Left ventricle myocardium inferior (tissue), 1 donor: ENCODE results near the gene EFEMP2. TPM values are rescaled to one million over a fixed set of nuclear protein-coding genes. Genes with fewer than 3 reads are reported as not detected.

Experiments
- DNase-seq: peaks from one replicate; pipeline ENCODE4 v3.0.0-alpha.2; 2020
- H3K27ac ChIP-seq: fragments of 200-600 bp; replicated peaks from 2 replicates; pipeline ENCODE4 v1.8.0; 2021
- H3K27me3 ChIP-seq: fragments of 200-600 bp; 2 replicates; pipeline ENCODE4 v1.8.0; 2021; ENCODE audit warnings: low read depth
- H3K36me3 ChIP-seq: fragments of 200-600 bp; 2 replicates; pipeline ENCODE4 v1.8.0; 2021
- H3K4me1 ChIP-seq: fragments of 200-600 bp; 2 replicates; pipeline ENCODE4 v1.8.0; 2021
- H3K4me3 ChIP-seq: fragments of 200-600 bp; 2 replicates; pipeline ENCODE4 v1.8.0; 2021; ENCODE audit warnings: mild to moderate bottlenecking, moderate library complexity
- H3K9me3 ChIP-seq: fragments of 200-600 bp; replicated peaks from 2 replicates; pipeline ENCODE4 v1.8.0; 2021
- intact Hi-C: fragments of 100-400 bp; cut with micrococcal nuclease; formaldehyde crosslinking; loops from one replicate; pipeline ENCODE4 v1.11.0; 2022
- total RNA-seq: library from RNA; stranded (reverse); fragmentation: NEBNext Ultra II Directional; extraction: Animal tissue kit (Norgen Biotek cat#: 25700); gene quantifications from one replicate; pipeline ENCODE4 v1.2.1, GENCODE V29; 2021
- TF ChIP-seq, protein P1 (sequence below): fragments of 200-600 bp; IDR thresholded peaks from 2 replicates; pipeline ENCODE4 v1.8.0; 2021; ENCODE audit warnings: antibody characterized with exemption, mild to moderate bottlenecking, borderline replicate concordance
- donor health status: DM: no; HTN: yes; CAD: no; lungs with severe emphysema.

Gene EFEMP2
- total RNA-seq, 1 donor from 2014 or later = 85.1 TPM

DNA sequence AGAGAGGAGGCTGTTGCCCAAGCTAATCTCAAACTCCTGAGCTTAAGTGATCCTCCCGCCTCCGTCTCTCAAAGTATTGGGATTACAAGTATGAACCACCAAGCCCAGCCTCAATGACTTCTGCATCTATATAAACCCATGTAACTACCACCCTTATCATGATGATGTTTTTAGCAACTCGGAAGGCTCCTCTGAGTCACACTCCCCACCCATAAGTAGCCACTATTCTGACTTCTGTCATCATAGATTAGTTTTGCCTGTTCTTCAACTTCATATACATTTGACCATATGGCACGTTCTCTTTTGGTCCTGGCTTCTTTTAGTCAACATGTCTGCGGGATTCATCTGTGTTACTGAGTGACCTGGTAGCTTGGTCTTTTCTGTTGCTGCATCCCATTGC is 34.0 kb upstream of the EFEMP2 start:
- Histone ChIP-seq H3K27me3 (peaks cover 21% of the 10 kb centered on the region), H3K4me3 (no peak overlapping the region), H3K27ac (no peak overlapping the region), H3K36me3 (no peaks in the 10 kb centered on the region), H3K4me1 (peaks cover 6% of the 10 kb centered on the region), H3K9me3 (no peaks in the 10 kb centered on the region)
- no peak for DNase-seq
- intact Hi-C loops = no loop called here
- TF ChIP-seq, protein P1, sequence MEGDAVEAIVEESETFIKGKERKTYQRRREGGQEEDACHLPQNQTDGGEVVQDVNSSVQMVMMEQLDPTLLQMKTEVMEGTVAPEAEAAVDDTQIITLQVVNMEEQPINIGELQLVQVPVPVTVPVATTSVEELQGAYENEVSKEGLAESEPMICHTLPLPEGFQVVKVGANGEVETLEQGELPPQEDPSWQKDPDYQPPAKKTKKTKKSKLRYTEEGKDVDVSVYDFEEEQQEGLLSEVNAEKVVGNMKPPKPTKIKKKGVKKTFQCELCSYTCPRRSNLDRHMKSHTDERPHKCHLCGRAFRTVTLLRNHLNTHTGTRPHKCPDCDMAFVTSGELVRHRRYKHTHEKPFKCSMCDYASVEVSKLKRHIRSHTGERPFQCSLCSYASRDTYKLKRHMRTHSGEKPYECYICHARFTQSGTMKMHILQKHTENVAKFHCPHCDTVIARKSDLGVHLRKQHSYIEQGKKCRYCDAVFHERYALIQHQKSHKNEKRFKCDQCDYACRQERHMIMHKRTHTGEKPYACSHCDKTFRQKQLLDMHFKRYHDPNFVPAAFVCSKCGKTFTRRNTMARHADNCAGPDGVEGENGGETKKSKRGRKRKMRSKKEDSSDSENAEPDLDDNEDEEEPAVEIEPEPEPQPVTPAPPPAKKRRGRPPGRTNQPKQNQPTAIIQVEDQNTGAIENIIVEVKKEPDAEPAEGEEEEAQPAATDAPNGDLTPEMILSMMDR = no peak

DNA sequence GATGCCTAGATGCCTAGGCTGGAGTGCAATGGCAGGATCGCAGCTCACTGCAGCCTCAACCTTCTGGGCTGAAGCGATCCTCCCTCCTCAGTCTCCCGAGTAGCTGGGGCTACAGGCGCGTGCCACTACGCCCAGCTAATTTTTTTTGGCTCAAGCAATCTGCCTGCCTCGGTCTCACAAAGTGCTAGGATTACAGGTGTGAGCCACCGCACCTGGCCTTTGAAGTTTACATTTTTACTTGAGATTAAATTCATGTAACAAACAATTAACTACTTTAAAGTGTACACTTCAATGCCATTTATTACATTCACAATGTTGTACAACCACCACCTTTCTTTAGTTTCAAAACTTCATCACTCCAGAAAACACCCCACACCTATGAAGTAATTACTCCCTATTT is 31.1 kb upstream of the EFEMP2 start:
- TF ChIP-seq, protein P1 = no peak
- H3K4me3 ChIP-seq = no peak overlapping the region
- no peak overlapping the region for H3K27ac ChIP-seq
- H3K4me1 ChIP-seq = peaks cover 22% of the 10 kb centered on the region
- H3K9me3 ChIP-seq = no peaks in the 10 kb centered on the region
- no peaks in the 10 kb centered on the region for H3K36me3 ChIP-seq
- peaks cover 28% of the 10 kb centered on the region for H3K27me3 ChIP-seq
- no peak for DNase-seq
- intact Hi-C loops = no loop called here

DNA sequence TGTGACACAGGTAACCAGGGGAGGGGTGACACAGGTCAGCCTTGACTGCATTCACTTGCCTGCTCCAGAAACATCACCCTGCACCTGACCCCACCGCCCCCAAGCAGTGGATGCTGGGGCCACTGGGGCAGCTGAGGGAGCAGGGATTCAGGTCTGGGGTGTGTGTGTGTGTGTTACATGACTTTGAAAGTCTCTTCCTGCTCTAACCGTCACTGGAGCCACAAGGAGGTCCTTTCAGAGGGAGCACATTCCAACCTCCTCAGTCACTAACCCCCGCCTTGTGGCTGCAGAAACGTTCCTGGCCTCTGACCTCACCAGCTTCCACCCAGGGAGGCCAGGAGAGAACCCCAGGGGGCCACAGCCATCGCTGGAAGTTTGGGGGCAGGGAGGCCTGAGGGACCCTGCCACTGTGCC is 30.5 kb upstream of the EFEMP2 start:
- Histone ChIP-seq H3K9me3 (no peaks in the 10 kb centered on the region), H3K4me3 (no peak overlapping the region), H3K27me3 (peaks cover 22% of the 10 kb centered on the region), H3K27ac (no peak overlapping the region), H3K4me1 (peaks cover 25% of the 10 kb centered on the region), H3K36me3 (no peaks in the 10 kb centered on the region)
- no peak for DNase-seq
- intact Hi-C loops = no loop called here
- TF ChIP-seq, protein P1 = no peak

DNA sequence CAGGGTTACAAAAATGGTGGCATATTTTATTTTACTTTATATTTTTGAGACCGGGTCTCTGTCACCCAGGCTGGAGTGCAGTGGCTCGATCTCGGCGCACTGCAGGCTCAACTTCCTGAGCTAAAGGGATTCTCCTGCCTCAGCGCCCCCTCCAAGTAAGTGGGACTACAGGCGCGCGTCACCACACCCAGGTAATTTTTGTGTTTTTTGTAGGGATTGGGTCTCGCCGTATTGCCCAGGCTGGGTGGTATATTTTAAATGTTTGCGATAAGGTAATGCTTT is 28.2 kb upstream of the EFEMP2 start:
- Histone ChIP-seq H3K4me3 (peak overlapping the region; percentile 79), H3K36me3 (no peaks in the 10 kb centered on the region)
- intact Hi-C loops = no loop called here

DNA sequence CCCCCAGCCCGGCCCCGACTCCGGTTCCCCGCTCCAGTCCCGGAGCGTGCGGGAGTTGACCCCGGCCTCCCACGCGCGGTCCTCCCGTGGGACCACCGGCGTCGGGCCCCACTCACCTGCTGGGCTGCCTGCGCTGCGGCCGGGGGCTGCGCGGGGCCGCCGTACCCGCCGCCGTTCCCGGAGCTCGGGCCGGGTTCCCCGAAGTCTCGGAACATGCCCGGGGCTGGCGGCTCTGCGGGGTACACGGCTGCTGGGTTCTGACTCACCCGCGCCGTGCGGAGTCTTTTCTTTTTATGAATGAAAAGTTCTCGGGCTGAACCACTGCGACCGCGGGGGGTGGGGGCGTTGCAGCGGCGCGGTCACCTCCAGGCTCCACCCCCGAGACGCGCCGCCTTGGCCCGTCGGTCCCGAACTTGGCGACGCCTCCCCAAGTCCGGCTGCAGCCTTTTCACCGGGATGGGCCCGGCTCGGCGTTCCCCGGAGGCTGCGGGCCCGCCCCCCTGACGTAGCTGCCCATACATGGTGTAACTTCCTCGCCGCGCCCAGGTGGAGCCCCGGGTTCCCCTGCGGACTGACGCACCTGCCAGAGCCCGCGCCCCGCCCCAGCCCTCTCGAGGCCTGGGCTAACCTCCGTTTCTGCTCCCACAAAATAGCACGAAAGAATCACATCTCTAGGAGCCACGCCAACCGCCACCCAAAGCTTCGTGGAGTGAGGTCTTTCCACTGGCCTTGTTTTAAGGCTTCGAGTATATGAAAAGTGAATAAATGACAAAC is 27.7 kb upstream of the EFEMP2 start, which contains the start of gene FOSL1:
Gene FOSL1, minus strand, starts transcription at position 264 of the 774 bp plus-strand sequence. Its CDS starts 49 bp downstream, at position 215.
- H3K9me3 ChIP-seq = no peaks in the 10 kb centered on the region
- DNase-seq = peak; percentile 88
- peak within 1 kb of the TSS; percentile 66 for H3K27ac ChIP-seq
- H3K4me1 ChIP-seq = peaks cover 25% of the 10 kb centered on the region
- H3K27me3 ChIP-seq = peaks cover 15% of the 10 kb centered on the region
- H3K36me3 ChIP-seq = no peaks in the 10 kb centered on the region
- TF ChIP-seq, protein P1 = no peak
- H3K4me3 ChIP-seq = peak within 1 kb of the TSS; percentile 79
- intact Hi-C loops = no loop called here

More for the DNA sequence above, 28.2 kb upstream of the EFEMP2 start:
- Histone ChIP-seq H3K27ac (peak overlapping the region; percentile 66), H3K4me1 (peaks cover 25% of the 10 kb centered on the region), H3K9me3 (no peaks in the 10 kb centered on the region), H3K27me3 (peaks cover 15% of the 10 kb centered on the region)
- no peak for DNase-seq
- TF ChIP-seq, protein P1 = no peak
